HepG2 (cell line): ENCODE data around the gene PIM3. TPM values are rescaled to one million over a fixed set of nuclear protein-coding genes. Genes with fewer than 3 reads are reported as not detected.

Source experiments
- MTF2 ChIP-seq: sonication (generic); formaldehyde crosslinking; IDR thresholded peaks from 2 replicates; pipeline ENCODE4 v1.5.0; 2020; ENCODE audit warnings: missing genetic modification reagents, borderline replicate concordance
- ZNF407 ChIP-seq: sonication (generic); formaldehyde crosslinking; IDR thresholded peaks from one replicate; pipeline ENCODE4 v1.5.1; 2020; ENCODE audit warnings: mild to moderate bottlenecking, missing genetic modification reagents; ENCODE audit errors: not compliant biosample characterization
- polyA plus RNA-seq, 8 experiments: library from polyadenylated mRNA; depleted of rRNA in 3 of 8; stranded (reverse) in 7 of 8; unstranded in 1 of 8; fragments of >200 nt; fragmentation: Illumina TruSeq in 4 of 8; extraction: Trizol in 4 of 8; gene quantifications; 2 replicates each; pipeline versions ENCODE4 v1.2.1 to v1.2.3, GENCODE V29; 2011 to 2016; ENCODE audit warnings: low read depth in 4 of 8, missing spikeins in 1 of 8, mixed read lengths in 1 of 8; ENCODE audit not compliant: insufficient read depth in 1 of 8
- total RNA-seq, 5 experiments: library from RNA; depleted of rRNA; stranded (reverse); fragments of >200 nt; fragmentation: Illumina TruSeq; extraction: Trizol; gene quantifications; 2 replicates each; pipeline ENCODE4 v1.2.3, GENCODE V29; 2016; ENCODE audit warnings: low read depth in 1 of 5

Gene PIM3
- total and polyA plus RNA-seq, 2 of the 13 experiments (the other 11 are each of a cell fraction or from before 2014, with no cell fraction given) = 21.6 to 31.2 TPM

DNA sequence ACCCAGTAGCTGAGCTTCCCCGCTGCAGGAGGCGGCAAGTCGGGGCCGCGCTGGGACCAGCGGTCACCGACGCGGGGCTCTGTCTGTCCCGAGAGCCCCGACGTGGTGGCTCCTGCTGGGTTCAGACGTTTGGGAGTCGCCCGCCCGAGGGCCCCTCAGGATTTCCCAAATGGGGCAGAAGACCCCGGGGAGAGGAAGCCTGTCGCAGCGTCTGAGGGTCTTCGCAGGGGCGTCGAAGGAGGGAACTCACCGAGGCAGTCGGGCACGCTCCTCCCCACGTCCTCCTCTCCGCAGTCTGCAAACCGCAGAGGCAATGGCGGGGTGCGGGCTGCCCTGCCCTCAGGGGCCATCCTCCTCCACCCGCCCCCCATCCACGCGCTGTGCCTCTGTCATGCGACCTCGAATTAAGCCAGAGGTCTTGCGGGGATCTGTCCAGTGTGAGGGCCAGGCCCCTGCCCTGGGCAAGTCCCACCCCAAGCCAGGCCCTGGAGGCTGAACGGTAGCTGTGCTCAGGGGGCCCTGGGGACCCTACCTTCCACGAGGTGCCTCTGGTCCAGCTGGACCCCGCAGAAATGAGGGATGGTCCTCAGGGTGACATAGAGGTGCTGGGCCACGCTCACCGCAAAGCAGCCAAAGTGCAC lies 39.5 kb downstream of the PIM3 start (continued):
- TF ChIP-seq ZNF407 (CRISPR knock-in tag) (no peak), MTF2 (CRISPR knock-in tag) (no peak)
- TF ChIP-seq, all 625 proteins: peak for 0
